GM20000 (cell line): ENCODE measurements around the gene LMNA.

Experiments used
- DNase-seq: peaks from one replicate; pipeline ENCODE4 v3.0.0; 2012; ENCODE audit warnings: low spot score
- TF ChIP-seq, protein P1 (sequence below): IDR thresholded peaks from 2 replicates; pipeline ENCODE4 v1.5.1; 2012; ENCODE audit warnings: mild to moderate bottlenecking, control low read depth; ENCODE audit errors: extremely low read depth, missing control alignments

Gene LMNA

DNA sequence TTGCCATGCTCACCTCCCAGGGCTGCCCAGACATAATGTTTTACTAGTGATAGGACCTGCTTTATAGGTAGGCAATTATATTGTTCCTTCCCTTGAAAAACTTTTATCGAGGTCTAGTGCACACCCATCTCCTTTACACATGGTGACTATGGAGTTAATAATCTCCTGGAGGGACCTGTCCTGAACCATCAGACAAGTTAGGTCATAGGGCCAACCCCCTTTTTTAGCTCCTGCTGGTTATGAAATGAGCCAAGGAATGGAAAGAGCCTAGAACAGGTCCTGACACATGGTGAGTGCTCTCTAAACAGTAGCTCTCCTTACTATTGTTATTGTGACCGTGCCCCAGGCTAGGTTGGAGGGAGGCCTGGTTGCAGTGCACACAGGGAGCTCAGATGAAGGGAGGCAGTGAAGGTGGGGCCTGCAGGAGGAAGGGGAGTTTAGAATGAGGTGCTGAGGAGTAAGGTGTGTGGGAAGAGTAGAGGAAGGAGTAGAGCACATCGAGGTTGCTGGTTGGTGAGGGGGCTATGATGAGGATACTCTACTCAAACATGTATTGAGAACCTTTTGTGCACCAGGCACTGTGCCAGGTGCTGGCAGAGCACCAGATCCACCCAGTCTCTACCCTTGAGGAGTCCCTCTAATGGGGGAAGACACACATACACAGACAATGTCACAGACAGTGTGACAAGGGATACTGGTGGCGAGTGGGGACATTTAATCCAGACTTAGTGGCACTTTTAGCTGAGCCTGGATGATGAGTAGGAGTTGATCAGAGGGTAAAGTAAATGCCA is 14.1 kb upstream of the LMNA start:
- DNase-seq: no peak

DNA sequence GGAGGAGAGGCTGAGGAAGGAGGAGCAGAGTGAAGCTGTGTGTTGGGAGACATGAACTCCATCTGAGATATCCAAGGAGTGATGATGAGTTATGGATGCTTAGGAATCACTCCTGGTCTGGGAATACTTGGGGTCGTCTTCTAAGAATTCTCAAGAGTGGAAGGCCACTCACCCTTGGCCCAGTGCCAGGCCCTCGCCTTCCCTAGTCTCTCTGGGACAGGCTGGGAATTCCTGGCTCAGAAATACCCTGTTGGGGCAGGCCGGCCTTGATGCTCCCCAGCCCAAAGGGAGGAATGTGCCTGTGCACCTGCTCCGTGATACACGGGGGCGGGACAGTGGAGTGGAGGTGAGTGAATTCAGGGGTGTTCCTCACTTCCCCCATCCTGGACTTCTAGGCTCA is 12.6 kb upstream of the LMNA start:
- TF ChIP-seq, protein P1, sequence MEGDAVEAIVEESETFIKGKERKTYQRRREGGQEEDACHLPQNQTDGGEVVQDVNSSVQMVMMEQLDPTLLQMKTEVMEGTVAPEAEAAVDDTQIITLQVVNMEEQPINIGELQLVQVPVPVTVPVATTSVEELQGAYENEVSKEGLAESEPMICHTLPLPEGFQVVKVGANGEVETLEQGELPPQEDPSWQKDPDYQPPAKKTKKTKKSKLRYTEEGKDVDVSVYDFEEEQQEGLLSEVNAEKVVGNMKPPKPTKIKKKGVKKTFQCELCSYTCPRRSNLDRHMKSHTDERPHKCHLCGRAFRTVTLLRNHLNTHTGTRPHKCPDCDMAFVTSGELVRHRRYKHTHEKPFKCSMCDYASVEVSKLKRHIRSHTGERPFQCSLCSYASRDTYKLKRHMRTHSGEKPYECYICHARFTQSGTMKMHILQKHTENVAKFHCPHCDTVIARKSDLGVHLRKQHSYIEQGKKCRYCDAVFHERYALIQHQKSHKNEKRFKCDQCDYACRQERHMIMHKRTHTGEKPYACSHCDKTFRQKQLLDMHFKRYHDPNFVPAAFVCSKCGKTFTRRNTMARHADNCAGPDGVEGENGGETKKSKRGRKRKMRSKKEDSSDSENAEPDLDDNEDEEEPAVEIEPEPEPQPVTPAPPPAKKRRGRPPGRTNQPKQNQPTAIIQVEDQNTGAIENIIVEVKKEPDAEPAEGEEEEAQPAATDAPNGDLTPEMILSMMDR: no peak
- DNase-seq: no peak

More for the DNA sequence above, 14.1 kb upstream of the LMNA start:
- TF ChIP-seq, protein P1: no peak

DNA sequence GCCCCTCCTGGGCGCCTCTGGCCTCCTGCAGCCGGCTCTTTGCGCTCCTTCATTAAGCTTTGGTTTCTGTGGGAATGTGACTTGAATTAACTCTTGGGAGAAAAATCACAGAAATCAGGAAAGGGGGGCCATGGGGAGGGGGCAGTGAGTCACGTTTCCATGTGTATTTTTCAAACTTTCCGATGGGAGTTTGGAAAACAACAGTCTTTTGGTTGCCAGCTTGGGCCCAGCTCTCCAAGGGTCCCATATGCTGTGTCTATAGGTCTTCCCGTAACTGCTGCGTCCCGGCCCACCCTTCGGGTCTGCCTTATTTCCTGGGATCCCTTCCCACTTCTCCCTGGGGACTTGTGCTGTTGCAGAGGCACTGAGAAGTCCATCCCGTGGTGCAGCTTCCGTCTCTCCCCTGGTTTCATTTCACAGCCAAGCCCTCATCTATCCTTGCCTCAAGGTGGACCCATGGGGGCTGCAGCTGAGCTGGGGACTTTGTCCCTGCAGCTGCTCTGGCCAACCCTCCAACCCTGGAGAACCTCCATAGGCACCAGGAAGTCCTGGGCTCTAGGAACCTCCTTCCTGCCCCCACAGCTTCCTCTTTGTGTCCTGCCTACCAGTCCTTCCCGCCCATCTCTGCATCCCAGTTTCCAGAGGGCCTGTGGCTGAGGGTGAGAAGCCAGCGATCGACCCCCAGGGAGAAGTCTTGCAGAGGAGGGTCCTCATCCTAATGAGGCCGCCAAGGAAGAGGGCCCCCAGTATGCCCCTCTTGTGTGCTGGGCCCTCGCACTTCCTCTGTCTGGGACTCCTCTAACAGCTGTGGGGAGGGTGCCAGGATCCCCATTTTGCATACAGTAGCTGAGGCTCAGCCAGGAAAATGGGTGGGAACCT is 11.6 kb upstream of the LMNA start:
- no peak for DNase-seq
- TF ChIP-seq, protein P1: no peak

DNA sequence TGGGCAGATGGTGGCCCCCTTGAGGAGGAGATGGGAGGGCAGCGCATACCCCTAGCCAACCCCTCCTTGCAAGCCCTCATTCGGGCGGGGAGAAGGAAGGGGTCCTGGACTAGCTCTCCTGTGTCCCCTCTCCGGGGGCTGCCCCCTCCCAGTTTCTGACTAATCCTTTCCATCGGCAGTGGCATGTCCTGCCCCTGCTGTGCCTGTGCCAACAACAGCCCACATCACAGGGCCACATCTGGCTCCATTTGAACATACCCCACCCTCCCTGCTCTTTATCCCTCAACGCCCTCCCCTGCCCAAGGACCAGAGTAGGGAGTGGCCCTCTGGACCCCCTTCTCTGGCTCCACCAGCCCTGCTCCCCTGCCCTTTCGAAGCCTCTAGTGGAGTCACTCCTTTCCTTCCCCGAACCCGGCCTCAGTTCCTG is 11.0 kb upstream of the LMNA start:
- no peak for DNase-seq
- TF ChIP-seq, protein P1: no peak

DNA sequence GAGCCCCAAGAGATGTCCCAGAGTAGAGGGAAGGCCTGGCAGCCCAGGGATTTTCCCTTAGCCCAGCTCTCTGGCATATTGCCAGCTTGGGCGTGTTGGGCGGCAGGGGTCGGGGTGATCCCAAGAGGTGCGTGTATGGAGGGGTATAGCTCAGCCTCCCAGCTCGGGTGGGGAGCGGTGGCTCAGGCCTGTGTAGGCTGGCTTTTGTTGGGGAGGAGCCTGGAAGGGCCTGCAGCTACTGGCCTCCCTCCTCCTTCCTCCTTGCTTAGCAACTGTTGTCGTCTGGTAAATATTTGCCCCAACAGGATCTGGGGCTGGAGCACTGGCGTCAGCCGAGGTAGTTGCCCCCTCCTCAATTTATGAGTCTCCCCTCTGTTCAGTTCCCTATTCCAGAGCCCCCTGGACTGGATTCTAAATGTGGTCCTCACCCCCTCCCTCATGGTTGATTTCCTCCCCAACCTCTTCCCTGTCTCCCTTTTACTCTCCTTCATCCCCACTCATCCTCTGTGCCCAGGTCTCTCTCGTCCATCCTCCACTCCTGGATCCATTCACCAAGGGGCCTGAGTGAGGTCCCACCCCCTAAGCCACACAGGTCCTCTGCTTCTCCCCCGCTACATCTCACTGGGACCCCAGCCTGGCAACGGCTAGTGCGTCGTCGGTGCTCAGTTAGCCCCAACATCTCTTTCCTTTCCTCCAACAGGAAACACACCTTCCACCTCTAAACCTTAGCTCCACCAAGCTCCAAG is 10.3 kb upstream of the LMNA start:
- TF ChIP-seq, protein P1: no peak
- DNase-seq: peak; percentile 51

DNA sequence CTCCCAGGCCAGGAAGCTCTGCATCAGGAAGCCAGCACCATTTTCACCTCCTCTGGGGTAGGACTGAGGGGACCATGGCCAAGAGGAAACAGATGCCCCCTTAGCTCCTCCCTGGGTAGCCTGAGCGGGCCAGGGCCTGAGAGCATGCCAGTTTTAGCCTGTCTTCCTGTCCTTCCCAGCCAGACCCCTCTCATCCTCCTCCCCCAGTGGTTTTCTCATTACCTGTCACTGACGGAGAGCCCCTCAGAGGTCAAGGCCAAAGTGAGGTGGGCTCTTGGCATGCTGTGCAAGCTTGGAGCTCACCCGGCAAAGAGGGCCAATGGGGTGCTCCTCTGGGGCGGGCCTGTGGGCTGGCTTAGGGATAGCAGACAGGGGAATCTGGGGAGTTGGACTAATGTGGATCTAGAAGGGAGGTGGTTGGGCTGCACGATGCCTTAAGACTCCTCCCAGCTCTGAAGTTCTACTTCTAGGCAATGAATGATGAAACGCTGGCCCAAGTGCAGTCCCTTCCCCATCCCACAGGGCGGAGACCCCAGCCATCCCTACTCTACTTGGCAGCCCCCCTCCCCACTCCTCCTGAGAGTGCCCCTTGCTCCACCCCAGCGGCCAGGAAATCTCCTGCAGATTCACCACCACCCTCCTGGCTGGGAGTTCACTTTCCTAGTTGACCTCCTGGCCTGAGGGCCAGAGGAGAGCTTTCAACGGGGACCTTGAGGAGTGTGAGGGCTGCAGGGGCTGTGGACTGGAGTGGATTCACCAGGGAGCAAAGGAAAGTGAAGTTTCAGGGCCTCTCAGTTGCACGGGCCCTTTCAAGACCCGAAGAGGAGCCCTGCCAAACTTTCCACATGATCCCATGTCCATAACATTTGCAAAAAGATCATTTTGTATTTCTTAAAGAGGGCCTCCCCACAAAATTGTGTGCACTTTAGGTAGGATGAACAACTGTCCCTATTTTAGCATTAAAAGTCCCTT is 9.4 kb upstream of the LMNA start:
- TF ChIP-seq, protein P1: no peak
- DNase-seq: no peak
